ENCODE data around the gene CLDN18.

The CLDN18 gene

GRCh38 chr3:137992592-137992991 is 17.4 kb upstream of the CLDN18 start:
- Histone ChIP-seq H3K9me3 (ENCODE audit: control insufficient read depth in 1 of 2, low read length in 2 of 2) (peaks cover 5 to 9% of the 10 kb centered on the region in 2 donors), H3K4me1 (ENCODE audit: control insufficient read depth in 1 of 2, insufficient read depth in 2 of 2, low read length in 2 of 2) (no peaks in the 10 kb centered on the region), H3K27me3 (ENCODE audit: control insufficient read depth in 1 of 2, insufficient read depth in 2 of 2, low read length in 2 of 2) (no peaks in the 10 kb centered on the region), H3K9ac (ENCODE audit: low read depth in 1 of 2, low read length in 2 of 2) (no peak overlapping the region), H3K36me3 (ENCODE audit: control insufficient read depth in 1 of 2, insufficient read depth in 2 of 2, low read length in 2 of 2) (no peaks in the 10 kb centered on the region), H3K4me3 (ENCODE audit: low read depth in 1 of 2, low read length in 2 of 2) (no peak overlapping the region), H3K27ac (ENCODE audit: low read depth, low read length) (no peak overlapping the region)

- Histone ChIP-seq H3K9me3 (ENCODE audit: control insufficient read depth in 1 of 2, low read length in 2 of 2) (peaks cover 5 to 9% of the 10 kb centered on the region in 2 donors), H3K27ac (ENCODE audit: low read depth, low read length) (no peak overlapping the region), H3K4me3 (ENCODE audit: low read depth in 1 of 2, low read length in 2 of 2) (no peak overlapping the region), H3K9ac (ENCODE audit: low read depth in 1 of 2, low read length in 2 of 2) (no peak overlapping the region), H3K27me3 (ENCODE audit: control insufficient read depth in 1 of 2, insufficient read depth in 2 of 2, low read length in 2 of 2) (no peaks in the 10 kb centered on the region), H3K36me3 (ENCODE audit: control insufficient read depth in 1 of 2, insufficient read depth in 2 of 2, low read length in 2 of 2) (no peaks in the 10 kb centered on the region), H3K4me1 (ENCODE audit: control insufficient read depth in 1 of 2, insufficient read depth in 2 of 2, low read length in 2 of 2) (no peaks in the 10 kb centered on the region)
Measured at GRCh38 chr3:137998121-137999042, 11.6 kb upstream of the CLDN18 start.

- Histone ChIP-seq H3K9ac (ENCODE audit: low read depth in 1 of 2, low read length in 2 of 2) (no peak overlapping the region), H3K27me3 (ENCODE audit: control insufficient read depth in 1 of 2, insufficient read depth in 2 of 2, low read length in 2 of 2) (no peaks in the 10 kb centered on the region), H3K4me3 (ENCODE audit: low read depth in 1 of 2, low read length in 2 of 2) (no peak overlapping the region), H3K9me3 (ENCODE audit: control insufficient read depth in 1 of 2, low read length in 2 of 2) (no peaks in the 10 kb centered on the region), H3K4me1 (ENCODE audit: control insufficient read depth in 1 of 2, insufficient read depth in 2 of 2, low read length in 2 of 2) (no peaks in the 10 kb centered on the region), H3K27ac (ENCODE audit: low read depth, low read length) (no peak overlapping the region), H3K36me3 (ENCODE audit: control insufficient read depth in 1 of 2, insufficient read depth in 2 of 2, low read length in 2 of 2) (no peaks in the 10 kb centered on the region)
Measured at GRCh38 chr3:138003069-138003468, 6.9 kb upstream of the CLDN18 start.

GRCh38 chr3:138005627-138006026 is 4.3 kb upstream of the CLDN18 start:
- Histone ChIP-seq H3K4me3 (ENCODE audit: low read depth in 1 of 2, low read length in 2 of 2) (no peak overlapping the region), H3K27ac (ENCODE audit: low read depth, low read length) (no peak overlapping the region), H3K36me3 (ENCODE audit: control insufficient read depth in 1 of 2, insufficient read depth in 2 of 2, low read length in 2 of 2) (no peaks in the 10 kb centered on the region), H3K9me3 (ENCODE audit: control insufficient read depth in 1 of 2, low read length in 2 of 2) (no peaks in the 10 kb centered on the region), H3K27me3 (ENCODE audit: control insufficient read depth in 1 of 2, insufficient read depth in 2 of 2, low read length in 2 of 2) (no peaks in the 10 kb centered on the region), H3K4me1 (ENCODE audit: control insufficient read depth in 1 of 2, insufficient read depth in 2 of 2, low read length in 2 of 2) (no peaks in the 10 kb centered on the region), H3K9ac (ENCODE audit: low read depth in 1 of 2, low read length in 2 of 2) (no peak overlapping the region)

- Histone ChIP-seq H3K4me3 (ENCODE audit: low read depth in 1 of 2, low read length in 2 of 2) (no peak overlapping the region), H3K36me3 (ENCODE audit: control insufficient read depth in 1 of 2, insufficient read depth in 2 of 2, low read length in 2 of 2) (no peaks in the 10 kb centered on the region), H3K9ac (ENCODE audit: low read depth in 1 of 2, low read length in 2 of 2) (no peak overlapping the region), H3K27ac (ENCODE audit: low read depth, low read length) (no peak overlapping the region), H3K9me3 (ENCODE audit: control insufficient read depth in 1 of 2, low read length in 2 of 2) (no peaks in the 10 kb centered on the region), H3K4me1 (ENCODE audit: control insufficient read depth in 1 of 2, insufficient read depth in 2 of 2, low read length in 2 of 2) (no peaks in the 10 kb centered on the region), H3K27me3 (ENCODE audit: control insufficient read depth in 1 of 2, insufficient read depth in 2 of 2, low read length in 2 of 2) (no peaks in the 10 kb centered on the region)
Measured at GRCh38 chr3:138007898-138008297, 2.1 kb upstream of the CLDN18 start.

- H3K4me1 ChIP-seq (ENCODE audit: control insufficient read depth in 1 of 2, insufficient read depth in 2 of 2, low read length in 2 of 2), result no peaks in the 10 kb centered on the region
- H3K4me3 ChIP-seq (ENCODE audit: low read depth in 1 of 2, low read length in 2 of 2), result no peak overlapping the region
- no peaks in the 10 kb centered on the region for H3K36me3 ChIP-seq (ENCODE audit: control insufficient read depth in 1 of 2, insufficient read depth in 2 of 2, low read length in 2 of 2)
- H3K9me3 ChIP-seq (ENCODE audit: control insufficient read depth in 1 of 2, low read length in 2 of 2), result no peaks in the 10 kb centered on the region
- H3K27ac ChIP-seq (ENCODE audit: low read depth, low read length), result no peak overlapping the region
- no peak overlapping the region for H3K9ac ChIP-seq (ENCODE audit: low read depth in 1 of 2, low read length in 2 of 2)
- no peaks in the 10 kb centered on the region for H3K27me3 ChIP-seq (ENCODE audit: control insufficient read depth in 1 of 2, insufficient read depth in 2 of 2, low read length in 2 of 2)
Measured at GRCh38 chr3:138010273-138010590, 267 bp downstream of the CLDN18 start.

- H3K27me3 ChIP-seq (ENCODE audit: control insufficient read depth in 1 of 2, insufficient read depth in 2 of 2, low read length in 2 of 2), result no peaks in the 10 kb centered on the region
- H3K4me3 ChIP-seq (ENCODE audit: low read depth in 1 of 2, low read length in 2 of 2), result no peak overlapping the region
- no peaks in the 10 kb centered on the region for H3K4me1 ChIP-seq (ENCODE audit: control insufficient read depth in 1 of 2, insufficient read depth in 2 of 2, low read length in 2 of 2)
Measured at GRCh38 chr3:138011722-138012121, 1.8 kb downstream of the CLDN18 start.

GRCh38 chr3:138012526-138012925 is 2.6 kb downstream of the CLDN18 start:
- no peak overlapping the region for H3K9ac ChIP-seq (ENCODE audit: low read depth in 1 of 2, low read length in 2 of 2)
- H3K27ac ChIP-seq (ENCODE audit: low read depth, low read length), result no peak overlapping the region
- no peaks in the 10 kb centered on the region for H3K9me3 ChIP-seq (ENCODE audit: control insufficient read depth in 1 of 2, low read length in 2 of 2)
- H3K36me3 ChIP-seq (ENCODE audit: control insufficient read depth in 1 of 2, insufficient read depth in 2 of 2, low read length in 2 of 2), result no peaks in the 10 kb centered on the region
- no peaks in the 10 kb centered on the region for H3K27me3 ChIP-seq (ENCODE audit: control insufficient read depth in 1 of 2, insufficient read depth in 2 of 2, low read length in 2 of 2)
- H3K4me1 ChIP-seq (ENCODE audit: control insufficient read depth in 1 of 2, insufficient read depth in 2 of 2, low read length in 2 of 2), result no peaks in the 10 kb centered on the region
- no peak overlapping the region for H3K4me3 ChIP-seq (ENCODE audit: low read depth in 1 of 2, low read length in 2 of 2)

More at GRCh38 chr3:138011722-138012121, 1.8 kb downstream of the CLDN18 start:
- no peak overlapping the region for H3K9ac ChIP-seq (ENCODE audit: low read depth in 1 of 2, low read length in 2 of 2)
- no peak overlapping the region for H3K27ac ChIP-seq (ENCODE audit: low read depth, low read length)
- H3K36me3 ChIP-seq (ENCODE audit: control insufficient read depth in 1 of 2, insufficient read depth in 2 of 2, low read length in 2 of 2), result no peaks in the 10 kb centered on the region
- H3K9me3 ChIP-seq (ENCODE audit: control insufficient read depth in 1 of 2, low read length in 2 of 2), result no peaks in the 10 kb centered on the region

- no peak overlapping the region for H3K4me3 ChIP-seq (ENCODE audit: low read depth in 1 of 2, low read length in 2 of 2)
- no peak overlapping the region for H3K9ac ChIP-seq (ENCODE audit: low read depth in 1 of 2, low read length in 2 of 2)
- no peaks in the 10 kb centered on the region for H3K4me1 ChIP-seq (ENCODE audit: control insufficient read depth in 1 of 2, insufficient read depth in 2 of 2, low read length in 2 of 2)
- no peaks in the 10 kb centered on the region for H3K9me3 ChIP-seq (ENCODE audit: control insufficient read depth in 1 of 2, low read length in 2 of 2)
- no peak overlapping the region for H3K27ac ChIP-seq (ENCODE audit: low read depth, low read length)
- no peaks in the 10 kb centered on the region for H3K27me3 ChIP-seq (ENCODE audit: control insufficient read depth in 1 of 2, insufficient read depth in 2 of 2, low read length in 2 of 2)
- H3K36me3 ChIP-seq (ENCODE audit: control insufficient read depth in 1 of 2, insufficient read depth in 2 of 2, low read length in 2 of 2), result no peaks in the 10 kb centered on the region
Measured at GRCh38 chr3:138016065-138016464, 6.1 kb downstream of the CLDN18 start.

GRCh38 chr3:138019281-138020069 is 9.5 kb downstream of the CLDN18 start:
- H3K27ac ChIP-seq (ENCODE audit: low read depth, low read length), result no peak overlapping the region
- H3K4me1 ChIP-seq (ENCODE audit: control insufficient read depth in 1 of 2, insufficient read depth in 2 of 2, low read length in 2 of 2), result no peaks in the 10 kb centered on the region
- H3K9me3 ChIP-seq (ENCODE audit: control insufficient read depth in 1 of 2, low read length in 2 of 2), result no peaks in the 10 kb centered on the region
- H3K36me3 ChIP-seq (ENCODE audit: control insufficient read depth in 1 of 2, insufficient read depth in 2 of 2, low read length in 2 of 2), result no peaks in the 10 kb centered on the region
- H3K4me3 ChIP-seq (ENCODE audit: low read depth in 1 of 2, low read length in 2 of 2), result no peak overlapping the region
- no peaks in the 10 kb centered on the region for H3K27me3 ChIP-seq (ENCODE audit: control insufficient read depth in 1 of 2, insufficient read depth in 2 of 2, low read length in 2 of 2)
- no peak overlapping the region for H3K9ac ChIP-seq (ENCODE audit: low read depth in 1 of 2, low read length in 2 of 2)

Measured in duodenal mucosa (tissue), 2 donors.